HEK293 (cell line): ENCODE results near the gene PLXNA2.

ENCODE experiments used
- KLF1 ChIP-seq: fragments of 450-650 bp; formaldehyde crosslinking; IDR thresholded peaks from 2 replicates; pipeline ENCODE4 v1.5.1; 2016; ENCODE audit warnings: missing biosample characterization, missing genetic modification characterization
- MEIS1 ChIP-seq: sonication (generic); formaldehyde crosslinking; IDR thresholded peaks from 2 replicates; pipeline ENCODE4 v1.8.1; 2022; ENCODE audit warnings: missing genetic modification reagents, mild to moderate bottlenecking, borderline replicate concordance
- ZBTB8A ChIP-seq: fragments of 450-650 bp; formaldehyde crosslinking; IDR thresholded peaks from 2 replicates; pipeline ENCODE4 v1.5.1; 2016; ENCODE audit warnings: missing biosample characterization, missing genetic modification characterization
- ZNF184 ChIP-seq: fragments of 450-650 bp; IDR thresholded peaks from 2 replicates; pipeline ENCODE4 v1.5.1; 2018; ENCODE audit warnings: missing biosample characterization, mild to moderate bottlenecking, missing genetic modification characterization
- ZNF302 ChIP-seq: fragments of 450-650 bp; formaldehyde crosslinking; IDR thresholded peaks from 2 replicates; pipeline ENCODE4 v1.5.1; 2016; ENCODE audit warnings: missing biosample characterization, missing genetic modification characterization, low read depth
- ZNF707 ChIP-seq: fragments of 450-650 bp; formaldehyde crosslinking; IDR thresholded peaks from 2 replicates; pipeline ENCODE4 v1.5.1; 2016; ENCODE audit warnings: missing biosample characterization, missing genetic modification characterization
- ZNF768 ChIP-seq: fragments of 450-650 bp; formaldehyde crosslinking; IDR thresholded peaks from 2 replicates; pipeline ENCODE4 v1.5.1; 2018; ENCODE audit warnings: missing biosample characterization, mild to moderate bottlenecking, missing genetic modification characterization
- ZNF785 ChIP-seq: fragments of 450-650 bp; formaldehyde crosslinking; IDR thresholded peaks from 2 replicates; pipeline ENCODE4 v1.5.1; 2016; ENCODE audit warnings: missing biosample characterization, missing genetic modification characterization
- TF ChIP-seq, protein P1 (sequence below): fragments of 450-650 bp; formaldehyde crosslinking; IDR thresholded peaks from 2 replicates; pipeline ENCODE4 v1.5.1; 2016; ENCODE audit warnings: missing biosample characterization, missing genetic modification characterization, low read depth
- TF ChIP-seq, protein P2 (sequence below): fragments of 450-650 bp; formaldehyde crosslinking; IDR thresholded peaks from 2 replicates; pipeline ENCODE4 v1.5.1; 2016; ENCODE audit warnings: missing biosample characterization, missing genetic modification characterization
- TF ChIP-seq, protein P3 (sequence below): fragments of 450-650 bp; formaldehyde crosslinking; IDR thresholded peaks from 2 replicates; pipeline ENCODE4 v1.5.1; 2016; ENCODE audit warnings: missing biosample characterization, missing genetic modification characterization
- TF ChIP-seq, protein P4 (sequence below): fragments of 450-650 bp; formaldehyde crosslinking; IDR thresholded peaks from 2 replicates; pipeline ENCODE4 v1.5.1; 2016; ENCODE audit warnings: missing biosample characterization, missing genetic modification characterization
- TF ChIP-seq, protein P5 (sequence below): fragments of 450-650 bp; formaldehyde crosslinking; IDR thresholded peaks from 2 replicates; pipeline ENCODE4 v1.5.1; 2016; ENCODE audit warnings: missing biosample characterization, missing genetic modification characterization
- TF ChIP-seq, protein P6 (sequence below): fragments of 450-650 bp; formaldehyde crosslinking; conservative IDR thresholded peaks from 2 replicates; pipeline ENCODE4 v1.5.1; 2016; ENCODE audit warnings: low read depth, missing biosample characterization, missing genetic modification characterization

DNA sequence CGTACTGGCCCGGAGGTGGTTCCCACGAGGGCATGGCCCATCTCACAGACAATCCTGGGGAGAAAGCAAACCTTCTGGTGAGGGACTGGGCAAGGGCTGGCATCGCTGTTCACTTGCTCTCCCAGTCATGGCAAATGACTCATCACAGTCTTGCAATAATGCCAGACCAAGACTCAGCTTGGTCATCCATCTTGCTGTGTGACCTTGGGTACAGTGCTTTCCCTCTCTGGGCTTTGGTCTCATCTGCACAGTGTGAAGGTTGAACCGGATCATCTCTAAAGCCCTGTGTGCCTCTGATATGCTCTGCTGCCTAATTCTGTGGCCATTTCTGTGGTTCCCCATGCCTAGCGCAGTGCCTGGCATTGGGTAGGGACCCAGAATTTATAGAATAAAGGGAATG is 189.7 kb downstream of the PLXNA2 start:
- TF ChIP-seq, protein P1, sequence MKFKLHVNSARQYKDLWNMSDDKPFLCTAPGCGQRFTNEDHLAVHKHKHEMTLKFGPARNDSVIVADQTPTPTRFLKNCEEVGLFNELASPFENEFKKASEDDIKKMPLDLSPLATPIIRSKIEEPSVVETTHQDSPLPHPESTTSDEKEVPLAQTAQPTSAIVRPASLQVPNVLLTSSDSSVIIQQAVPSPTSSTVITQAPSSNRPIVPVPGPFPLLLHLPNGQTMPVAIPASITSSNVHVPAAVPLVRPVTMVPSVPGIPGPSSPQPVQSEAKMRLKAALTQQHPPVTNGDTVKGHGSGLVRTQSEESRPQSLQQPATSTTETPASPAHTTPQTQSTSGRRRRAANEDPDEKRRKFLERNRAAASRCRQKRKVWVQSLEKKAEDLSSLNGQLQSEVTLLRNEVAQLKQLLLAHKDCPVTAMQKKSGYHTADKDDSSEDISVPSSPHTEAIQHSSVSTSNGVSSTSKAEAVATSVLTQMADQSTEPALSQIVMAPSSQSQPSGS (tag by site-specific recombination): no peak
- TF ChIP-seq, protein P2, sequence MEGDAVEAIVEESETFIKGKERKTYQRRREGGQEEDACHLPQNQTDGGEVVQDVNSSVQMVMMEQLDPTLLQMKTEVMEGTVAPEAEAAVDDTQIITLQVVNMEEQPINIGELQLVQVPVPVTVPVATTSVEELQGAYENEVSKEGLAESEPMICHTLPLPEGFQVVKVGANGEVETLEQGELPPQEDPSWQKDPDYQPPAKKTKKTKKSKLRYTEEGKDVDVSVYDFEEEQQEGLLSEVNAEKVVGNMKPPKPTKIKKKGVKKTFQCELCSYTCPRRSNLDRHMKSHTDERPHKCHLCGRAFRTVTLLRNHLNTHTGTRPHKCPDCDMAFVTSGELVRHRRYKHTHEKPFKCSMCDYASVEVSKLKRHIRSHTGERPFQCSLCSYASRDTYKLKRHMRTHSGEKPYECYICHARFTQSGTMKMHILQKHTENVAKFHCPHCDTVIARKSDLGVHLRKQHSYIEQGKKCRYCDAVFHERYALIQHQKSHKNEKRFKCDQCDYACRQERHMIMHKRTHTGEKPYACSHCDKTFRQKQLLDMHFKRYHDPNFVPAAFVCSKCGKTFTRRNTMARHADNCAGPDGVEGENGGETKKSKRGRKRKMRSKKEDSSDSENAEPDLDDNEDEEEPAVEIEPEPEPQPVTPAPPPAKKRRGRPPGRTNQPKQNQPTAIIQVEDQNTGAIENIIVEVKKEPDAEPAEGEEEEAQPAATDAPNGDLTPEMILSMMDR (tag by site-specific recombination): no peak
- TF ChIP-seq, protein P3, sequence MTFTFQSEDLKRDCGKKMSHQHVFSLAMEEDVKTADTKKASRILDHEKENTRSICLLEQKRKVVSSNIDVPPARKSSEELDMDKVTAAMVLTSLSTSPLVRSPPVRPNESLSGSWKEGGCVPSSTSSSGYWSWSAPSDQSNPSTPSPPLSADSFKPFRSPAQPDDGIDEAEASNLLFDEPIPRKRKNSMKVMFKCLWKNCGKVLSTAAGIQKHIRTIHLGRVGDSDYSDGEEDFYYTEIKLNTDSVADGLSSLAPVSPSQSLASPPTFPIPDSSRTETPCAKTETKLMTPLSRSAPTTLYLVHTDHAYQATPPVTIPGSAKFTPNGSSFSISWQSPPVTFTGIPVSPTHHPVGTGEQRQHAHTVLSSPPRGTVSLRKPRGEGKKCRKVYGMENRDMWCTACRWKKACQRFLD (tag by site-specific recombination): no peak
- TF ChIP-seq ZNF768 (peak; percentile 92), MEIS1 (CRISPR knock-in tag) (no peak), ZNF184 (no peak), ZBTB8A (no peak), ZNF707 (tag by site-specific recombination) (no peak), KLF1 (tag by site-specific recombination) (no peak), ZNF302 (no peak), ZNF785 (tag by site-specific recombination) (no peak)
- TF ChIP-seq, protein P4, sequence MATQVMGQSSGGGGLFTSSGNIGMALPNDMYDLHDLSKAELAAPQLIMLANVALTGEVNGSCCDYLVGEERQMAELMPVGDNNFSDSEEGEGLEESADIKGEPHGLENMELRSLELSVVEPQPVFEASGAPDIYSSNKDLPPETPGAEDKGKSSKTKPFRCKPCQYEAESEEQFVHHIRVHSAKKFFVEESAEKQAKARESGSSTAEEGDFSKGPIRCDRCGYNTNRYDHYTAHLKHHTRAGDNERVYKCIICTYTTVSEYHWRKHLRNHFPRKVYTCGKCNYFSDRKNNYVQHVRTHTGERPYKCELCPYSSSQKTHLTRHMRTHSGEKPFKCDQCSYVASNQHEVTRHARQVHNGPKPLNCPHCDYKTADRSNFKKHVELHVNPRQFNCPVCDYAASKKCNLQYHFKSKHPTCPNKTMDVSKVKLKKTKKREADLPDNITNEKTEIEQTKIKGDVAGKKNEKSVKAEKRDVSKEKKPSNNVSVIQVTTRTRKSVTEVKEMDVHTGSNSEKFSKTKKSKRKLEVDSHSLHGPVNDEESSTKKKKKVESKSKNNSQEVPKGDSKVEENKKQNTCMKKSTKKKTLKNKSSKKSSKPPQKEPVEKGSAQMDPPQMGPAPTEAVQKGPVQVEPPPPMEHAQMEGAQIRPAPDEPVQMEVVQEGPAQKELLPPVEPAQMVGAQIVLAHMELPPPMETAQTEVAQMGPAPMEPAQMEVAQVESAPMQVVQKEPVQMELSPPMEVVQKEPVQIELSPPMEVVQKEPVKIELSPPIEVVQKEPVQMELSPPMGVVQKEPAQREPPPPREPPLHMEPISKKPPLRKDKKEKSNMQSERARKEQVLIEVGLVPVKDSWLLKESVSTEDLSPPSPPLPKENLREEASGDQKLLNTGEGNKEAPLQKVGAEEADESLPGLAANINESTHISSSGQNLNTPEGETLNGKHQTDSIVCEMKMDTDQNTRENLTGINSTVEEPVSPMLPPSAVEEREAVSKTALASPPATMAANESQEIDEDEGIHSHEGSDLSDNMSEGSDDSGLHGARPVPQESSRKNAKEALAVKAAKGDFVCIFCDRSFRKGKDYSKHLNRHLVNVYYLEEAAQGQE: no peak
- TF ChIP-seq, protein P5, sequence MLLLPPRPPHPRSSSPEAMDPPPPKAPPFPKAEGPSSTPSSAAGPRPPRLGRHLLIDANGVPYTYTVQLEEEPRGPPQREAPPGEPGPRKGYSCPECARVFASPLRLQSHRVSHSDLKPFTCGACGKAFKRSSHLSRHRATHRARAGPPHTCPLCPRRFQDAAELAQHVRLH: peak; percentile 81
- TF ChIP-seq, protein P6, sequence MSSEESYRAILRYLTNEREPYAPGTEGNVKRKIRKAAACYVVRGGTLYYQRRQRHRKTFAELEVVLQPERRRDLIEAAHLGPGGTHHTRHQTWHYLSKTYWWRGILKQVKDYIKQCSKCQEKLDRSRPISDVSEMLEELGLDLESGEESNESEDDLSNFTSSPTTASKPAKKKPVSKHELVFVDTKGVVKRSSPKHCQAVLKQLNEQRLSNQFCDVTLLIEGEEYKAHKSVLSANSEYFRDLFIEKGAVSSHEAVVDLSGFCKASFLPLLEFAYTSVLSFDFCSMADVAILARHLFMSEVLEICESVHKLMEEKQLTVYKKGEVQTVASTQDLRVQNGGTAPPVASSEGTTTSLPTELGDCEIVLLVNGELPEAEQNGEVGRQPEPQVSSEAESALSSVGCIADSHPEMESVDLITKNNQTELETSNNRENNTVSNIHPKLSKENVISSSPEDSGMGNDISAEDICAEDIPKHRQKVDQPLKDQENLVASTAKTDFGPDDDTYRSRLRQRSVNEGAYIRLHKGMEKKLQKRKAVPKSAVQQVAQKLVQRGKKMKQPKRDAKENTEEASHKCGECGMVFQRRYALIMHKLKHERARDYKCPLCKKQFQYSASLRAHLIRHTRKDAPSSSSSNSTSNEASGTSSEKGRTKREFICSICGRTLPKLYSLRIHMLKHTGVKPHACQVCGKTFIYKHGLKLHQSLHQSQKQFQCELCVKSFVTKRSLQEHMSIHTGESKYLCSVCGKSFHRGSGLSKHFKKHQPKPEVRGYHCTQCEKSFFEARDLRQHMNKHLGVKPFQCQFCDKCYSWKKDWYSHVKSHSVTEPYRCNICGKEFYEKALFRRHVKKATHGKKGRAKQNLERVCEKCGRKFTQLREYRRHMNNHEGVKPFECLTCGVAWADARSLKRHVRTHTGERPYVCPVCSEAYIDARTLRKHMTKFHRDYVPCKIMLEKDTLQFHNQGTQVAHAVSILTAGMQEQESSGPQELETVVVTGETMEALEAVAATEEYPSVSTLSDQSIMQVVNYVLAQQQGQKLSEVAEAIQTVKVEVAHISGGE (tag by site-specific recombination): no peak
